Stimulated activated CD8-positive, alpha-beta memory T cell treated with anti-CD3 and anti-CD28 coated beads, Interleukin-15, amount 100 ng/mL, for 24 hours (primary cell): ENCODE results near the gene SCAP.
"Not testable (repeated sequence)": the region's sequence is repeated elsewhere in the genome, so short reads cannot be mapped to it uniquely, and the experiment has no call there.

ENCODE experiments used
- DNase-seq: peaks from one replicate; pipeline ENCODE4 v3.0.0-alpha.2; 2020; ENCODE audit warnings: low read depth

SCAP gene

DNA sequence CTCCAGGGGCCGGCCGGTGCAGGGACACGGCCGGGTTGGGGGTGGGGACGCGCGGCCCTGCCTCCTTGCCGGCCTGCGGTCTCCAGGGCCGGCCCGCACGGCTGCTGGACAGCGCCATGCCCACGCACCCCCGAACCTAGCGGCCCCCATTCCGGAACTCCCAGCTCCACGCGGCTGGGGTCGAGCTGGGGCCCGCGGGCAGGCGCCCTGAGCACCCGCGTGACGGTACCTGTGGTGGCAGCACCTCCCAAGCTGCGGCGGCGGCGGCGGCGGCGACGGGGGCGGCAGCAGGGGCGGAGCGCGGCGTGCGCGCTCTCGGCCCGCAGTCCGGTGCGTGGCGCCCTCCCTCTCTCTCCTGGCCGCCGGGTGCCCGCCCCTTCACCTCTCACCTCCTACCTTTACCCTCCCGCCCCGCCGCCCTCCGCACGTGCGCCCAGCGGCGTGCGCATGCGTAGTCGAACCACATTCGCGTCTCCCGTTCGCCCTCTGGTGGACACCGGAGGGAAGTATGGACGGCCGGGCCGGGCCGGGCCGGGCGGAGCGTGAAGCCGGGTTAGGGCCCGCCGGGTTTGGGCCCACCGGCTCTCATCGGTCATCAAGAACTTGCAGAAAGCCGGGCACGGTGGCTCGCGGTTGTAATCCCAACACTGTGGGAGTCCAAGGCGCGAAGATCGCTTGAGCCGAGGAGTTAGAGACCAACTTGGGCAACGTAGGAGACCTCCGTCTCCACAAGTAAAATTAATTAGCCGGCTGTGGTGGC, at the start of gene SCAP:
Gene SCAP, minus strand, starts transcription at position 372 of the 760 bp plus-strand sequence. CDS start 32,948 bp downstream, outside the sequence.
- peak; percentile 98 for DNase-seq

- no peak for DNase-seq
Observed at GRCh38 chr3:47523310-47524073, 47.8 kb upstream of the SCAP start.

GRCh38 chr3:47522082-47522987, 46.6 kb upstream of the SCAP start:
- peak; percentile 39 for DNase-seq

- no peak for DNase-seq
Observed at GRCh38 chr3:47520756-47521155, 45.0 kb upstream of the SCAP start.

- no peak for DNase-seq
Observed at GRCh38 chr3:47517937-47518336, 42.2 kb upstream of the SCAP start.

DNA sequence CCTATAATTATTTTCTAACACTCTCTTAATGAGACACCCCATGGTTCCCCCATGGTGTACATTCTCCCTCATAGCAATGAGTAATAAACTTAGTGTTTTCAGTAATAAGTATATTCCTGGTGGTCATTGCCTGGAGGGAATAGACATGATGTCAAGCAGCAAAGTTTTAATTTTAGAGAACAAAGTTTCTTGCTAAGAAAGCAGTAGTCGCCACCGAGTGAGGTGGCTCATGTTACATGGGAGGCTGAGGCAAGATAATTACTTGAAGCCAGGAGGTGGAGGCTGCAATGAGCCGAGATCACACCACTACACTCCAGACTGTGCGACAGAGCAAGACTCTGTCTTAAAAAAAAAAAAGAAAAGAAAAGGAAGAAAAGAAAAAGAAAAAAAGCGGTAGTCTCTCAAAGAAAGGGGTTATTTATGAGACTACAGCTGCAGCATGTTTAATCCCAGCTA, 40.2 kb upstream of the SCAP start:
- no peak for DNase-seq

DNA sequence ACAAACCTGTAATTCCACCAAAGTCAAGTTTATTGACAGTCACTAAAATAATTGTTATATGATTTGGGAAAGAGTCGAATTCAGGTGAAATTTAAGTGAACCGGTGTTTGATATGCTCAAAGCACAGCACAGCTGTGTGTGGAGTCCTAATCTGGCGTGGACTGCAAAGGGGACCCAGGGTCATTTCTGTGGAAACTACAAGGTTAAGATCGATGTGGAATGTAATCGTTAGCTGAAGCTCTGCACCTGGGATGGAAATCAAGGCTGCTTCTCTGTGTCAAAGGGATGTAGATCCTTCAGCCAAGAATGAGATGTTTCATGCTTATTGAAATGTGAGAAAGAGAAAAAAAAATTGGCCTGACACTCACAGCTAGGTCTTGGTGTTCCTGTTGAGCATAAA, 39.4 kb upstream of the SCAP start:
- no peak for DNase-seq

DNA sequence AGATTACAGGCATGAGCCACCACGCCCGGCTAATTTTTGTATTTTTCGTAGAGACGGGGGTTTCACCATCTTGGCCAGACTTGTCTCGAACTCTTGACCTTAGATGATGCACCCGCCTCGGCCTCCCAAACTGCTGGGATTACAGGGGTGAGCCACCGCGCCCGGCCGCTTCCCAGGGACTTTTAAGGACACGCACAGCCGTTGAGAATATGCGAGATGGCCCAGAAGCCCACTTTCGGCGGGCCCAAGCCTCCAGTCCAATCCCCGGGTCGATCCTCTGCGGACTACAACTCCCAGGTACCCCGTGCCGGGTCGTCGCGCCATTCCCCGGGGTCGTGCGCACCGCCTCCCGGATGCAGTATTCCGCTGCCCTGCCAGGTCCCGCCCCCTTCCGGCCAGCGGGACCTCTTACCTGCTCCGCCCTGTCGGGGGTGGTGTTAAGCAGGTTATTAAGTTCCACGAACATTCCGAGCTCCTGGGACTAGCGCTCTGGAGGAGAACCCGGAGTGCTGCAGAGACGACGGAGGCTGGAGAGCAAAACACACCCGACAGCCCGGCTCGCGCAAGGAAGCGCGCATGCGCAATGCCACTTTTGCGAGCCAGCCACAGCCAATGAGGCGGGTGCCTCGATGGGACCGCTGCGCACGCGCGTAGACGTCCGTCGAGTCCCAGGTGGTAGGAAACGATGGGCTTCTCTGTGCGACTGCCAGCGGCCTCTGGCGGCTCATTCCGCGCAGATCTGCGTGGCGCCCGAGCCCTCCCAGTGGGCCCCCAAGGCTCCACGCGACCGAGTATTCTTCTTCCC, 37.6 kb upstream of the SCAP start, which contains the start of gene ELP6:
Gene ELP6, minus strand, starts transcription at position 588 of the 805 bp plus-strand sequence. Its CDS starts 122 bp downstream, at position 466.
- peak; percentile 90 for DNase-seq

- DNase-seq: no peak
Observed at GRCh38 chr3:47512416-47513124, 36.8 kb upstream of the SCAP start.

- DNase-seq: not testable (repeated sequence)
Observed at GRCh38 chr3:47505267-47505666, 29.5 kb upstream of the SCAP start.

DNA sequence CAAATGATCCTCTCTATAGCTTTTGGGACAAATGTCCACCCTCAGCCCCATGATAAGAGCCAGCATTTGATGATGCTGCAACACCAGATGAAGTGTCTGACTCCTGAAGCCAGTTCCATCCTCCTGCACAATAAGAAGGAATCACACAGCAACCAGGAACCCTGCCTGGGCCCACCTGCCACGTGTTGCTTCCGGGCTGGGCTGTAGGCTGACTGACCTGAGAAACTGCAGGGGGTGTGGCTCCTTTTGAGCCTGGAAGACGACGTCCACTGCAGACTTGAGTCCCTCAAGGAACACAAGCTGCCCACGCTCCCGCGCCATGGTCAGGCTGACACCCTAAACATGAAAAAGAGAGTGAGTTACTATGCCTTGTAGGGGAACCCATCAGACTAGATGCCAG, 28.4 kb upstream of the SCAP start:
- DNase-seq: no peak

DNA sequence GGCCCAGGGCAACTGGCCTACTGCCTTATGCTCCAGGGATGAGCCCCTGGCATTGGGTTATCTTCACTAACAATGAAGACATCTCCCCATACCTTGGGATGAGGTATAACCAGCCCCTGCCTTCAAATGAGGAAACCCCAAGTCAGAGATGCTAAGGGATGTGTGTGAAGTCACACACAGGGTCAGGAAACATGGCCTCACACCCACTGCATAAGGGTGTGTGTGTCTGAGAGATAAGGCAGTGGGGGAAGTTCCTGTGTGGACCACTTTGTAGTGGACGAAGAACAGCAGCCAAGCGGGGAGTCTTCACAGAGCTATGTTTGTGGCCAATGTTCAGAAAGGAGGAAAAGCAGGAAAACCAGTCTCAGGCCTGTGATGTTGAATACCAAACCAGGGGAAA, 27.3 kb upstream of the SCAP start:
- no peak for DNase-seq

GRCh38 chr3:47496892-47497291, 21.2 kb upstream of the SCAP start:
- DNase-seq: no peak

GRCh38 chr3:47495886-47496285, 20.1 kb upstream of the SCAP start:
- no peak for DNase-seq

DNA sequence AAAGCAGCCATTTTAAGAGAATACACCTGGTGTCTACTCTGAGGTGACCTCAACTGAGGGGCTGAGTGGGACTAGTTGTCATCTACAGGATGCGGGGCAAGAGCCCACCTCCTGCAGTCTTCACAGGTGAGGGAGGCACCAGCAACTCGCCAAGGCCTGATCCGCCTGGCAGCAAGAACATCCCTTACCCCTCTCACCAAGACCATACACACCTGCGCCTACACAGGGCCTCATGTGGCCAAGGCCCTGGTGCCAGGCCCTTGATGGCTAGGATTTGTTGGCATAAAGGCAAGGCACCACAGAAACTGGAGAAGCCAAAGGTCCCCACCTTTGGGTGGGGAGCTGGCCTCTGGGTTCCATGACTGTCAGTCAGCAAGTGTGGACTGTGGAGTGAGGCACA, 19.4 kb upstream of the SCAP start:
- DNase-seq: no peak

DNA sequence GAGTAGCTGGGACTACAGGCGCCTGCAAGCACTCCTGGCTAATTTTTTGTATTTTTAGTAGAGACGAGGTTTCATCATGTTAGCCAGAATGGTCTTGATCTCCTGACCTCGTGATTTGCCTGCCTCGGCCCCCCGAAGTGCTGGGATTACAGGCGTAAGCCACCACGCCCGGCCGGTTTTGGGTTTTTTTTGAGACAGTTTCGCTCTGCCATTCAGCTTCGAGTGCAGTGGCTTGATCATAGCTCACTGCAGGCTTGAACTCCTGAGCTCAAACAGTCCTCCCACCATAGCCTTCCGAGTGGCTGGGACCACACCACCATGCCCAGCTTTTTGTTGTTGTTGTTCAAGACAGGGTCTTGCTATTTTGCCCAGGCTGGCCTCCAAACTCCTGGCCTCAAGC, 16.0 kb upstream of the SCAP start:
- DNase-seq: no peak

DNA sequence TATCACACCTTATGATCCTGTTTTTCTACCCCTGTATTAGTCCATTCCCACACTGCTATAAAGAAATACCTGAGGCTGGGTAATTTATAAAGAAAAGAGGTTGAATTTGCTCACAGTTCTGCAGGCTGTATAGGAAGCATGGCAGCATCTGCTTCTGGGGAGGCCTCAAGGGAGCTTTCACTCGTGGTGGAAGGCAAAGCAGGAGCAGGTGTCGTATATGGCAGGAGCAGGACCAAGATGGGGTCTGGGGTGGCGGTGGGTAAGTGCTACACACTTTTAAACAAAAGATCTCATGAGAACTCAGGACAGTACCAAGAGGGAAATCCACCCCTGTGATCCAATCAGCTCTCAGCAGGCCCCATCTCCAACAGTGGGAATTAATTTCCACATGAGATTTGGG, 15.4 kb upstream of the SCAP start:
- DNase-seq: no peak

GRCh38 chr3:47487265-47487664, 11.5 kb upstream of the SCAP start:
- no peak for DNase-seq

DNA sequence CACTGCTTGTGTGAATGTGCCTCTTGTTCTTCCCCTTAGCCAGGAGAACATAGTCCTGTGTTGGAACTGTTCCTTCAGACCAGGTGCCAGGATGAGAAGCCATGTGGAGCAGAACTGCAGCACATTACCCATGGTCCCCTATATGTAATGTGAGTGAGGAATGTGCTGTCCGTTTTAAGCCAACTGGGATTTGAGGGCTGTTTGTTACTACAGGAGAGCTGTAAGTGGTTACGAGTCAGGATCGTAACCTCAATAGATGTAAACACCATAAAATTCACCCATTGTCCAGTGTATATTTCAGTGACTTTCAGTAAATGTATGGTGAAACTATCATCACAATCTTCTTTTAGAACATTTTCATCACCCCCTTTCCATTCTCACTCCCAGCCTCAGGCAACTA, 10.1 kb upstream of the SCAP start:
- no peak for DNase-seq

DNA sequence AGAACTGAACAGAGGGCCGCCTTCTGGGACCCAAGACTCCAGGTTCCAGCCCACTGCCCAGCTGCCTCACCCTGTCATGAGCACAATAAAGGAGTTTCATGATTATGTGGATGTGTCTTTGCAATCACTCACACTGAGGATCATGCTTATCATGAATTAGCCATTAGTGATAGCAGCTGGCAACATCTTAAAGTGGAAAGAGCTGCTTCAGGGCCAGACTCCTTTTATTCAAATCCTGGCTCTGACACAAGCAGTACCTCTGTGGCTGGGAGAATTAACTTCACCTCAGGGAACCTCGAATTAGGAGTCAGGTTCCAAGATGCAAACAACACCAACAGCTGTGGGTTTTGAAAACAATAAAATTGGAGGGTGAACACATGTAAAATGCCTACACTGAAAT, 6.6 kb upstream of the SCAP start:
- no peak for DNase-seq

GRCh38 chr3:47481763-47482162, 6.0 kb upstream of the SCAP start:
- not testable (repeated sequence) for DNase-seq
